IMR-90 (cell line): Measurements from ENCODE around the gene TP63.

Experiments
- BHLHE40 ChIP-seq: fragments of 150-350 bp; IDR thresholded peaks from 2 replicates; pipeline ENCODE4 v1.6.1; 2016; ENCODE audit warnings: mild to moderate bottlenecking, low read depth, low read length
- CEBPB ChIP-seq: IDR thresholded peaks from 2 replicates; pipeline ENCODE4 v1.6.1; 2012; ENCODE audit warnings: low read depth, low read length, improper control_type of control experiment
- CHD1 ChIP-seq: IDR thresholded peaks from 2 replicates; pipeline ENCODE4 v1.6.1; 2012; ENCODE audit warnings: low read depth, low read length, improper control_type of control experiment
- MAFK ChIP-seq: IDR thresholded peaks from 2 replicates; pipeline ENCODE4 v1.6.1; 2012; ENCODE audit warnings: low read depth, low read length, improper control_type of control experiment
- POLR2A ChIP-seq: IDR thresholded peaks from 2 replicates; pipeline ENCODE4 v1.6.1; 2012; ENCODE audit warnings: mild to moderate bottlenecking, low read depth, low read length
- RAD21 ChIP-seq: IDR thresholded peaks from 2 replicates; pipeline ENCODE4 v1.6.1; 2012; ENCODE audit warnings: low read length, improper control_type of control experiment
- RCOR1 ChIP-seq: IDR thresholded peaks from 2 replicates; pipeline ENCODE4 v1.6.1; 2012; ENCODE audit warnings: mild to moderate bottlenecking, low read length, improper control_type of control experiment; ENCODE audit not compliant: insufficient replicate concordance
- RFX5 ChIP-seq: IDR thresholded peaks from 2 replicates; pipeline ENCODE4 v1.8.0; 2012; ENCODE audit warnings: low read depth, mild to moderate bottlenecking, low read length, moderate library complexity
- TF ChIP-seq, protein P1 (sequence below): conservative IDR thresholded peaks from 2 replicates; pipeline ENCODE4 v1.5.1; 2012; ENCODE audit warnings: mild to moderate bottlenecking, low read depth, low read length, improper control_type of control experiment
- TF ChIP-seq, protein P2 (sequence below): fragments of 150-350 bp; IDR thresholded peaks from 2 replicates; pipeline ENCODE4 v1.6.1; 2017; ENCODE audit warnings: mild to moderate bottlenecking, antibody characterized with exemption, low read length, low read depth
- TF ChIP-seq, protein P3 (sequence below): fragments of 150-350 bp; IDR thresholded peaks from 2 replicates; pipeline ENCODE4 v1.6.1; 2016; ENCODE audit warnings: low read depth, mild to moderate bottlenecking, low read length, moderate library complexity, borderline replicate concordance

DNA sequence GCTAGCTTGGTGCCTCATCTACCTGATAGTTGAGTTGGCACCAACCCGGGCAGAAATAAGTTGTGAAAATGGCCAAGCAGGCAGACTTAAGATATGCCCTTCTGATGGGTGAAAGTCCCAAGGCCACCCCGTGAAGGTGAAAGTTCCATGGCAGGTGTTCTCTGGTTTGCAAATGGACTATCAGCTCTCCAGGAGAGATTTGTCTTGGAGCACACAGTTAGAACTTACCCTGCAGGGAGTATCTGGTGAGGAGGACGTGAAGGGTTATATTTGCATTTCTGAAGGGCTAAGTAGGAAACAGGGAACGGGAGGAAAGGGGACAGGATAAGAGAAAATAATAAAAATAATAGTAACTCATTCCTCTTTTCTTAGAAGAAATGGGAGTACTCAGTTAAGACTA is 220.5 kb downstream of the TP63 start:
- TF ChIP-seq, protein P1, sequence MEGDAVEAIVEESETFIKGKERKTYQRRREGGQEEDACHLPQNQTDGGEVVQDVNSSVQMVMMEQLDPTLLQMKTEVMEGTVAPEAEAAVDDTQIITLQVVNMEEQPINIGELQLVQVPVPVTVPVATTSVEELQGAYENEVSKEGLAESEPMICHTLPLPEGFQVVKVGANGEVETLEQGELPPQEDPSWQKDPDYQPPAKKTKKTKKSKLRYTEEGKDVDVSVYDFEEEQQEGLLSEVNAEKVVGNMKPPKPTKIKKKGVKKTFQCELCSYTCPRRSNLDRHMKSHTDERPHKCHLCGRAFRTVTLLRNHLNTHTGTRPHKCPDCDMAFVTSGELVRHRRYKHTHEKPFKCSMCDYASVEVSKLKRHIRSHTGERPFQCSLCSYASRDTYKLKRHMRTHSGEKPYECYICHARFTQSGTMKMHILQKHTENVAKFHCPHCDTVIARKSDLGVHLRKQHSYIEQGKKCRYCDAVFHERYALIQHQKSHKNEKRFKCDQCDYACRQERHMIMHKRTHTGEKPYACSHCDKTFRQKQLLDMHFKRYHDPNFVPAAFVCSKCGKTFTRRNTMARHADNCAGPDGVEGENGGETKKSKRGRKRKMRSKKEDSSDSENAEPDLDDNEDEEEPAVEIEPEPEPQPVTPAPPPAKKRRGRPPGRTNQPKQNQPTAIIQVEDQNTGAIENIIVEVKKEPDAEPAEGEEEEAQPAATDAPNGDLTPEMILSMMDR = no peak
- TF ChIP-seq POLR2A = no peak
- no peak for TF ChIP-seq CEBPB
- TF ChIP-seq CHD1 = no peak
- TF ChIP-seq, protein P2, sequence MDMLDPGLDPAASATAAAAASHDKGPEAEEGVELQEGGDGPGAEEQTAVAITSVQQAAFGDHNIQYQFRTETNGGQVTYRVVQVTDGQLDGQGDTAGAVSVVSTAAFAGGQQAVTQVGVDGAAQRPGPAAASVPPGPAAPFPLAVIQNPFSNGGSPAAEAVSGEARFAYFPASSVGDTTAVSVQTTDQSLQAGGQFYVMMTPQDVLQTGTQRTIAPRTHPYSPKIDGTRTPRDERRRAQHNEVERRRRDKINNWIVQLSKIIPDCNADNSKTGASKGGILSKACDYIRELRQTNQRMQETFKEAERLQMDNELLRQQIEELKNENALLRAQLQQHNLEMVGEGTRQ = no peak
- no peak for TF ChIP-seq RCOR1
- no peak for TF ChIP-seq BHLHE40
- TF ChIP-seq RAD21 = no peak
- no peak for TF ChIP-seq RFX5
- TF ChIP-seq, protein P3, sequence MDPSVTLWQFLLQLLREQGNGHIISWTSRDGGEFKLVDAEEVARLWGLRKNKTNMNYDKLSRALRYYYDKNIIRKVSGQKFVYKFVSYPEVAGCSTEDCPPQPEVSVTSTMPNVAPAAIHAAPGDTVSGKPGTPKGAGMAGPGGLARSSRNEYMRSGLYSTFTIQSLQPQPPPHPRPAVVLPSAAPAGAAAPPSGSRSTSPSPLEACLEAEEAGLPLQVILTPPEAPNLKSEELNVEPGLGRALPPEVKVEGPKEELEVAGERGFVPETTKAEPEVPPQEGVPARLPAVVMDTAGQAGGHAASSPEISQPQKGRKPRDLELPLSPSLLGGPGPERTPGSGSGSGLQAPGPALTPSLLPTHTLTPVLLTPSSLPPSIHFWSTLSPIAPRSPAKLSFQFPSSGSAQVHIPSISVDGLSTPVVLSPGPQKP = no peak
- no peak for TF ChIP-seq MAFK
